HUDEP-2 (cell line): Measurements from ENCODE around the gene PPARA.
A peak's percentile ranks its signal among the peaks of the same experiment; 100 is the strongest.

Source experiments
- DNase-seq, 76 experiments: peaks; one replicate each; lab custom pipeline; 2025; ENCODE audit not compliant: unreplicated experiment in 76 of 76; lab: John Stamatoyannopoulos, UW

PPARA gene

DNA sequence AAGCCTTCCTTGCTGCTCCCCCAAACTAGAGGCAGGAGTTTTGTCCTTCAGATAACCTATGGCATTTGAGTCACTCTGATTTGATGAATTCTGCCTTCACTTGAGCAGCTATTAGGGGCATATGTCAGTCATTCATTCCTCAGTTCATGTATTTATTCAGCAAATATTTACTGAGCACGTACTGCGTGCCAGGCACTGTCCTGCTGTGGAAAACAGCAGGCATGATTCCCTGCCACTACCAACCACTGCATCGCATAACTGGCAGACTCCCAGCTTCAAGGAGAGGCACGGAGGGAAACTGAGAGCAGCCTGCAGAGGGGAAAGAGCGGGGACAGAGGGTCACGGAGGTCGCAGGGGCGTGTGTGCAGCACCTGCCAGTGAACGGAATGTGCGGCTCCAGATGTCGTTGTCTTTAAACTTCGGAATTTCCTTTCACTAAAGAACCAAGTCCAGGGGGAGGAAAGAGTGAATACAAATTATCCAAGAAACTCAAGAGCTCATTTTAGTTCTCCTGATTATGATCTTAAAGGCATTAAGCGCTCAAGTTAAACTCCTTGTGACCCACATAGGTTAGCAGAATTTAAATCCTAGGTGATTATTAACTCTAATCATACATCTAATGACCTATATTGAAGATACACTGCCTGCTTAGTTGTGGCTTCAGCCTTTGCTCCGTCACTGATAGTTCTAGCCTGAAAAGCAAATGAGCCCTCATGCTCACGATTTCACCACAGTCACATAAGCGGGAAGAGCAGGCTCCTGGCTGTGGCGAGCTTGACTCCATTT, 12.6 kb downstream of the PPARA start:
- DNase-seq: no peak

GRCh38 chr22:46163557-46163888, 13.2 kb downstream of the PPARA start:
- DNase-seq: no peak

DNA sequence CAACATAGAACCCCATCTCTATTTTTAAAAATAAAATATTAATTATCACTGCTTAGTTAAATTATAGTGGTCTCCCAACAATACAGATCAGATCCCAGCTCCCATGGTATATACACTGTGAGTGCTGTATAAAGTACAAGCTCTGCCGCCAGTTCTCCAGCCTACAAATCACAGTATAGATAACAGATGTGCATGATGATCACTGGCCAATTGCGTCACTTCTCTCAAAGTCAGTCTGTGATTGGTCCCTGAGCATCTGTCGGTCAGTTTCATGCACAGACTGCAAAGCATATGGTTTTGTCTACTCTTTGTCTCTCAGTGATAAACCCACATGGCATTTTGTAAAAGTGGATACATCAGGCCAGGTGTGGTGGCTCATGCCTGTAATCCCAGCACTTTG, 15.7 kb downstream of the PPARA start:
- DNase-seq: no peak

- no peak for DNase-seq
These were observed 19.3 kb downstream of the PPARA start for GRCh38 chr22:46169628-46170027.

DNA sequence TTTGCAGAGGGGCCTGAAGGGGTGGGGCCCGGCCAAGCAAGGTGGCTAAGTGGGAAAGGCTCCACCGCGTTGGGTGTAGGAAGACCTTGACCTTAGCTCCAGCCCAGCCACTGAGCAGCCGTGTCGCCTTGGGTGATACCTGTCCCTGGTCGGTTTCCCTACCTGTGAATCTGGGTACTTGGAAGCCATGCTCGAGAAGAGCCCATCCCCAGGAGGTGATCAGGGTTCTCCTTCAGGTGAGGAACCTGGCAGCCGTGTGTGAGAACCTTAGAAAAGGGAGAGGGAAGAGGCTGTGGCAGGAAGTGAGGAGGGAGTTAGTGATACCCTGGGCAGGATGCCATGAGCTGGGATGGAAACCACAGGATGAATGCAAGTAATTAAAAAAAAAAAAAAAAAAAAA, 21.6 kb downstream of the PPARA start:
- DNase-seq: peak in 20 of 76 experiments; percentile 2 to 41 (median 16)

DNA sequence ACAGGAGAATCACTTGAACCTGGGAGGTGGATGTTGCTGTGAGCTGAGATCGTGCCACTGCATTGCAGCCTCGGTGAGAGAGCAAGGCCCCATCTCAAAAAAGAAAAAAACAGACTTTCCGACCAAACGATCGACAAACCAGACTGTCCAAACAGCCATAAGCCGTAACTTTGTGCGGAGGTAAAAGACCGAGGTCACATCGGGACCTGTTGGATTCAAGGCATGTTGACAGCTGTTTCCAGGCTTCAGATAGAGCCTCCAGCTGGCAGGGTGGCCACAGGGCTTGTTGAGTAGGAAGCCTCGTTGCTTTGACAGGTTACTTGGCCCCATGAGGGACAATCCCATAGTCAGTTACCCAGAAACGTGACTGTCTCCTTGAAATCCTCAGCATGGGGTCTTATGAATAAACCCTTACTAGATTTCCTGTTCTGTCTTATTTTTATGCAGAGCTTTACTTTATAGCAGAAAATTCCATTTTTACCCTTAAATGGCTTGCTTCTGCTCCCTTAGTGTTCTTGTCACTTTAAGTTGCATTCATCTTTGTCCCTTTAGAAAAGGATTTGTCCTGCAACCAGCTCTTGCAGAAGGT, 22.3 kb downstream of the PPARA start:
- DNase-seq: no peak

- no peak for DNase-seq
These were observed 22.8 kb downstream of the PPARA start for GRCh38 chr22:46173152-46173551.

DNA sequence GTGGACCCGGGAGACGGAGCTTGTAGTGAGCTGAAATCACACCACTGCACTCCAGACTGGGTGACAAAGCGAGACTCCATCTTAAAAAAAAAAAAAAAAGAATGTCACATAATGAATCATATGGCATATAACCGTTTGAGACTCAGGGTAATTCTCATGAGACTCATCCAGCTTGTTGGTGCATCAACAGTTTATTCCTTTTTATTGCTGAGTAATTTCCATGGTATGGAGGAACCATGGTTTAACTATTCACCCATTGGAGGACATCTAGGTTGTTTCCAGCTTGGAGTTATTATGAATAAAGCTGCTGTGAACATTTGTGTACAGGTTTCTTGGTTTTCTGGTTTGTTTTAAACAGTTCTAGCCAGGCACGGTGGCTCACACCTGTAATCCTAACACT, 25.3 kb downstream of the PPARA start:
- DNase-seq: no peak

- no peak for DNase-seq
These were observed 26.2 kb downstream of the PPARA start for GRCh38 chr22:46176508-46177003.

DNA sequence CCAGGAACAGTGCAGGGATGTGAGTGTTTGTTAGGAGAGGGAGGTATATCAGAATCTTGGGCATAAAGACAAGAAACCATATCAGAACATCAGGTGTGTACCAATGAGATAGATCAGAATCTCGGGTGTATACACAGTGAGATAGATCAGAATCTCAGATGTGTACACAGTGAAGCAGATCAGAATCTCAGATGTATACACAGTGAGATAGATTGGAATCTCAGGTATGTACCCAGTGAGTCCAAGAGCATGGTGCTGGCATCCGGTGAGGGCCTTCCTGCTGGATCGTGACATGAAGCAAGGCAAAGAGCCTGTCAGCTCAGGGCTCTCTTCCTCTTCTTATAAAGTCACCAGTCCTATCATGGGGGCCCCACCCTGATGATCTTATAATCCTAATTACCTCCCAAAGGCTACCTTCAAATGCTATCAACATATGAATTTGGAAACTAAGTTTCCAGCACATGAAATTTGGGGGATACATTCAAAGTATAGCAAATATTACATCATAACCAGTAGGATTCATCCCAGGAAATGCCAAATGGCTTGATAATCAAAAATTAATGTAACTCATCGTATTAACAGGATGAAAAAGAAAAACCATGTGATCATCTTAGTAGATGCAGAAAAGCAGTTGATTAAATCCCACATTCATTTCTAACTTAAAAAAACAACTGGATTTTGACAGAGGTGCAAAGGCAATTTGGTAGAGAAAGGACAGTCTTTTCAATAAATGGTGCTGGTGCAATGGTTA, 28.6 kb downstream of the PPARA start:
- no peak for DNase-seq

DNA sequence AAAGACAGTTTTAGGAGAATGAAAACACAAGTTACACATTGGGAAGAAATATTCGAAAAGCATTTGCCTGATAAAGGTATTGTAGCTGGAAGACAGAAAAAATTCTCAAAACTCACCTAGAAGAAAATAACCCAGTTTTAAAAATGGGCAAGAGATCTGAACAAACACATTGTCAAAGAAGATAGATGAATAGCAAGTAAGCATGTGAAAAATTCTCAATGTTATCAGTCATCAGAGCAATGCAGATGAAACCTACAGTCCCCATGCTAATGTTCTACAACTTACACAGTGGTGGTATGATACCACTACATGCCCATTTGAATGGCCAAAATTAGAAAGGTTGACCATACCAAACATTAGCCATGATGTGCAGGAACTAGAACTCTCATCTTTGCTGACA, 29.4 kb downstream of the PPARA start:
- no peak for DNase-seq

GRCh38 chr22:46180370-46181137, 30.2 kb downstream of the PPARA start:
- no peak for DNase-seq

GRCh38 chr22:46183733-46184132, 33.4 kb downstream of the PPARA start:
- DNase-seq: no peak

- DNase-seq: no peak
These were observed 35.0 kb downstream of the PPARA start for GRCh38 chr22:46185283-46185682.

GRCh38 chr22:46187862-46188261, 37.5 kb downstream of the PPARA start:
- DNase-seq: peak in 1 of 76 experiments; percentile 12

DNA sequence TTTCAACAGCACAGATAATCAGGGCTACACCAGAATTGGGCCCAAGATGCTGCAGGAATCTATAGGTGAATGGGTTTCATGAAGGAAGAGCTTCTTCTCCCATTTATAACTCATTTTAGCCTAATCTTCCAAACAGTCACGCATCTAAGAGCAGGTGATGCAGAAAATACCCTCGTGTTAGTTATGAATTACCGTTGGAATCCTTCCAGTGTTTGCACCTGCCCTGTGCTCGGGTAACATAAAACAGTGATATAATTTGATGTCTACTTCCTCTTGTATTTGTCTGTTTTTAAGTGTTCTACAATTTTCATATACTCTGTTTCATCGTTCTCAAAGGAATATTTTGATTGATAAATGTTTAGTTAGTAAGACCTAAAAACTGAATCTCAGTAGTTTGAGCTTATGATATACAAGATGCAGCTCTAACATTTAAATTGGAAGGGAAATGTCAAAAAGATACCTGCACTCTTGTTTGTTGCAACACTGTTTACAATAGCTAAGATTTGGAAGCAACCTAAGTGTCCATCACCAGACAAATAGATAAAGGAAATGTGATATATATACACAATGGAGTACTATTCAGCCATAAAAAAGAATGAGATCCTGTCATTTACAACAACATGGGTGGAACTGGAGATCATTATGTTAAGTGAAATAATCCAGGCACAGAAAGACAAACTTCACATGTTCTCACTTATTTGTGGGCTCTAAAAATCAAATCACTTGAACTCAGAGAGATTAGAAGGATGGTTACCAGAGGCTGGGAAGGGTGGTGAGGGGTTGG, 42.1 kb downstream of the PPARA start:
- DNase-seq: no peak

- peak in 75 of 76 experiments; percentile 26 to 98 (median 93) for DNase-seq
These were observed 43.6 kb downstream of the PPARA start for GRCh38 chr22:46193898-46194310.

DNA sequence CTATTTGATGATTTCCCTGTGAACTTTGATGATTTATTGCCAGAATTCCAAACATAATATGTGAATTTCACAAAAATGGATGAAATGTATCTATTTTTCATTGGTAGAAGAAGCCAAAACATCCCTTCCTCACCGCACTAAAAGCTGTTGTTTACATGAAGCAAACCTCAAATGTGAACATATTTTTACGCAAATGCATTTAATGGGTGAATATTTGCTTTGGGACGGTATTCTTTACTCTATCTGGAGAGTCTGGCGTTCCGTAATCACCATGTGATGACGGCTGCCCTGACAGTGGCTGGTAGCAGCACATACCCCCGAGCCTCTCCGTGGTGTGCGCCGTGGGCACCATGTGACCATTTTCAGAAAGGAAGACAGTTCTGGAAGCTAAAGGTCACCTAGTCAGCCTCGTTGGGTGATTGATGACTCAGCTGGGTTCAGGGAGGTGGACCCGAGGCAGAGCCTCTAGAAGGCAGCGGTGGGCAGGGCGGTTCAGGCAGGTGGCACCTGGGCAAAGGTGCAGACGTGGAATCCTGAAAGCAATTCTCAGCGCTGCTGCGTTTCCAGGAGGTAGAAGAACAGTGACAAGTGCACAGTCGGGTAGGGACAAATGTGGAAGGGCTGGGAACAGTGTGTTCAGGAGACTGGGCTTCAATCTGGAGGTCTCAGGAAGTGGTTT, 45.3 kb downstream of the PPARA start:
- no peak for DNase-seq

GRCh38 chr22:46196278-46196677, 46.0 kb downstream of the PPARA start:
- peak in 25 of 76 experiments; percentile 2 to 45 (median 17) for DNase-seq

DNA sequence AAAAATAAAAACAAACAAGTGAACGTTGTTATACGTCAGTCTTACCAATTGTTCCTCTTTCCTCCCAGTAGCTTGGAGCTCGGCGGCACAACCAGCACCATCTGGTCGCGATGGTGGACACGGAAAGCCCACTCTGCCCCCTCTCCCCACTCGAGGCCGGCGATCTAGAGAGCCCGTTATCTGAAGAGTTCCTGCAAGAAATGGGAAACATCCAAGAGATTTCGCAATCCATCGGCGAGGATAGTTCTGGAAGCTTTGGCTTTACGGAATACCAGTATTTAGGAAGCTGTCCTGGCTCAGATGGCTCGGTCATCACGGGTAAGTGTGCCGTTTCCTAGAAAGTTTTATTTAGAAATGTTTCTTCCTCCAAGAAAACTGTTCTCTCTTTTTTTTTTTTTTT, 47.9 kb downstream of the PPARA start:
- DNase-seq: no peak
